ENCODE measurements around the gene ANKRD55.

DNA sequence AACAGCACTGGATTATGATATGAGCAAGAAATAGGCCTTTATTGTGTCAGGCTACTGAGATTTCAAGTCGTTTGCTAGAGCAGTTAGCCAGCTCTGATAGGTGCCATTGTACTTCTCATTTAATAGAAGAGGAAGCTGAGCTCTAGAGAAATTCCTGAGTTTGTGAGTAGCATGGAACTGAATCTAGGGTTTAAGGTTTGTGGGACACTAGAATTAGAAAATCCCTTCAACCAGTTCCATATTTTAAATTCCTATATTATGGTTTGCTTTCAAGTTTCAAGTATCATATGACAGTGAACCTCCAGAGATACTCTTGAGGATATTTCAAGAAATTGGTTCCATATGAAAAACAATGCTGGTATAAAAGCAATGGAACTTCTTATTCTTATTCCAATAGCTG lies 87.6 kb downstream of the ANKRD55 start:
- TF ChIP-seq, protein P1, sequence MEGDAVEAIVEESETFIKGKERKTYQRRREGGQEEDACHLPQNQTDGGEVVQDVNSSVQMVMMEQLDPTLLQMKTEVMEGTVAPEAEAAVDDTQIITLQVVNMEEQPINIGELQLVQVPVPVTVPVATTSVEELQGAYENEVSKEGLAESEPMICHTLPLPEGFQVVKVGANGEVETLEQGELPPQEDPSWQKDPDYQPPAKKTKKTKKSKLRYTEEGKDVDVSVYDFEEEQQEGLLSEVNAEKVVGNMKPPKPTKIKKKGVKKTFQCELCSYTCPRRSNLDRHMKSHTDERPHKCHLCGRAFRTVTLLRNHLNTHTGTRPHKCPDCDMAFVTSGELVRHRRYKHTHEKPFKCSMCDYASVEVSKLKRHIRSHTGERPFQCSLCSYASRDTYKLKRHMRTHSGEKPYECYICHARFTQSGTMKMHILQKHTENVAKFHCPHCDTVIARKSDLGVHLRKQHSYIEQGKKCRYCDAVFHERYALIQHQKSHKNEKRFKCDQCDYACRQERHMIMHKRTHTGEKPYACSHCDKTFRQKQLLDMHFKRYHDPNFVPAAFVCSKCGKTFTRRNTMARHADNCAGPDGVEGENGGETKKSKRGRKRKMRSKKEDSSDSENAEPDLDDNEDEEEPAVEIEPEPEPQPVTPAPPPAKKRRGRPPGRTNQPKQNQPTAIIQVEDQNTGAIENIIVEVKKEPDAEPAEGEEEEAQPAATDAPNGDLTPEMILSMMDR (IDR thresholded peaks at IDR 0.05) = no peak
- no peak for TF ChIP-seq EP300 (IDR thresholded peaks at IDR 0.05)
- TF ChIP-seq POLR2A (IDR thresholded peaks at IDR 0.05) = no peak

Data from tibial nerve (tissue), 4 donors.